HTR-8/SVneo (cell line): ENCODE measurements around the gene ELOB.
"Not testable (repeated sequence)": the region's sequence is repeated elsewhere in the genome, so short reads cannot be mapped to it uniquely, and the experiment has no call there.

Experiments
- DNase-seq: peaks from one replicate; pipeline ENCODE4 v3.0.0; 2011; ENCODE audit warnings: low spot score, mixed read lengths; ENCODE audit not compliant: insufficient read length
- FAIRE-seq: peaks from 2 replicates; lab custom pipeline; 2011; peaks lifted over from hg19 to GRCh38; lab: Jason Lieb, UNC

The ELOB gene

DNA sequence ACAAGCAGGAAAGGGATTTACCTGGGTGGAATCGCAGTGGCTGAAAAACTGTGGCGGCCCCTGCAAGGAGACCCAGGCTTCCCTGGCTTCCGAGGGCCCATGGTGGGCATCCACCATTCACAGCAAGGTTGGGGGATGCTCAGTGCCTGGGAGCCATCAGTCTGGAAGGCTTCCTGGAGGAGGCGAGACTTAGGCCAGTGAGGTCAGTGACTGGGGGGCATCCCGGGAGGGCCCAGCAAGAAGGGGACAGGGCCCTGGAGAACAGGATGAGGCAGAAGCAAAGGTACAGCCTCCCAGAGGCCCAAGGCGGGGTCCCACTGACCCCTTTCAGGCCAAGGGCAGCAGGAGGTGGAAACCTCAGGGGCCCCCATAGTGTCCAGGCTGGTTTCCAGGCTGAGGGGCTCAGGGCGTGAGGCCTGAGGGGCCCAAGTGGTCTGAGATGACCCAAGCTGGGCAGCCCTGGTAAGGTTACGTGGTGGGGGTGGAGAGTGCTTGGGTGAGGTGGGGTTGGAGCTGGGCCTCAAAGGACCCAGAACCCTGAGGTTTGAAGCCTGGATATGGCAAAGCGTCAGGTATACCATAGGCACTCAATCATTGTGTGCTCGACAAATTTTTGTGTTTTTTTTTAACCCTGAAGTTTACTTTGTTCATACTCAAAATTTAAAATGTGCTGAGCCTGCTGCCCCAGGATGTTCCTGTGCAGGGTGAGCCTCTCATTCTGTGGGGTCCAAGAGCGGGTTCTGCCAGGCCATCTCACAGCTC lies 40.4 kb downstream of the ELOB start:
- FAIRE-seq (no peak), DNase-seq (no peak)

DNA sequence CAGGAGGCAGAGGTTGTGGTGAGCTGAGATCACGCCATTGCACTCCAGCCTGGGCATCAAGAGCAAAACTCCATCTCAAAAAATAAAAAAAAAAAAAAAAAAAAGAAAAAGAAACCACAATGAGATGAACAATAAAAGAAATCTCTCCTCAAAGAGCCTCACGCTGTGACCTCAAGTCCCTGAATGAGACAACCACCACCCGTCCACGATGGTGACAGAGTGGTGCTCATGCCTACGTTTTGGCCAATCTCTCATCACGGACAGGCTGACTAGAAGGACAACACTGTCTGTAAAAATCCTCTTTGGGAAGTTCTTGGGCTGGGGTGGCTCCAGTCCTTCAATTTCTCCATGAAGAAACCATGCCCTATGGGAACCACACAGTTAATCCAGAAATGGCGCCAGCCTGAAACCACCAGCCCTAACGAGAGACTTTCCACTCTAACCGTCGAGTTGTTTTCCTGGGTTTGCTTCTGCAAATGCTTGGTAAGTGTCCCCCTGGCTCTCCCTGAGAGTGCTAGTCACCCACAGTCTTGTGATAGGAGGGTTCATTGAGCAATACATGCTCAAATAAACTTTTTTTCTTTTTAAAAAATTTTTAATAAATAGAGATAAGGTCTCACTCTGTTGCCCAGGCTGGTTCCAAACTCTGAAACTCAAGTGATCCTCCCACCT lies 42.1 kb downstream of the ELOB start:
- DNase-seq (no peak), FAIRE-seq (no peak)

DNA sequence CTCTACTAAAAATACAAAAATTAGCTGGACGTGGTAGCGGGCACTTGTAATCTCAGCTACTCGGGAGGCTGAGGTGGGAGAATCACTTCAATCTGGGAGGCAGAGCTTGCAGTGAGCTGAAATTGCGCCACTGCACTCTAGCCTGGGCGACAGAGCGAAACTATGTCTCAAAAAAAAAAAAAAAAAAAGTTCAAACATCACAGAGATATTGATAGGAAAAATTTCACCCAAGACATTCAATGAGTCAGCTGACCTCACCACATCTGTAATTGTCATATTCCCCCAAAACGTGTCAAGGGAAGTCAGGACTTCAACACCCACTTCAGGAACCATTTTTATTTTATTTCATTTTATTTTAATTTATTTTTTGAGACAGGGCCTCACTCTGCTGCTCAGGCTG lies 49.0 kb downstream of the ELOB start:
- FAIRE-seq, result no peak

GRCh38 chr16:2726923-2727322 lies 50.2 kb downstream of the ELOB start:
- FAIRE-seq (no peak), DNase-seq (no peak)

More for the DNA sequence above, 49.0 kb downstream of the ELOB start:
- no peak for DNase-seq

GRCh38 chr16:2724816-2725348 lies 52.2 kb downstream of the ELOB start:
- DNase-seq, result no peak
- FAIRE-seq, result no peak

DNA sequence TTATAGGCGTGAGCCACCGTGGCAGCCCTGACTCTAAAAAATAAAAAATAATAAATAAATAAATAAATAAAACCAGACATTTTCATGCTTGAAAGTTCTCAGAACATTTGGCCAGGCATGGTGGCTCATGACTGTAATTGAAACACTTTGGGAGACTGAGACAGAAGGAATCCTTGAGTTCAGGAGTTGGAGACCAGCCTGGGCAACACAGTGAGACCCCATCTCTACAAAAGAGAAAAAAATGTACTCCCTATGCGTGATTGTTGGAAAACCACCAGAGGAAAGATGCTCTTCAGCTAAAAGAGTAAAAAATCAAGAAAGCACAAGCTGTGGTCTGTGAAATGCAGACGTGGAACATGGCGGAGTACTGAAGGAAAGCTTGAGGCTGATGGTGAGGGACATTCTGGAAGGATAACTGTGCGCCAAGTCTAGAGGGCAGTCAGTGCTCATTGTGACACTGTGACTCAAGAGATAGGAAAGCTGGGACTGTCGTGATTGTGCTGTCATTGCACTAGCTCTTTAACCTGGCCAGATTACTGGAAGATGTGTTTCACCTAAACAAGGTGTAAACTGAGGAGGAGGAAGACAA lies 52.9 kb downstream of the ELOB start:
- DNase-seq (no peak), FAIRE-seq (no peak)

GRCh38 chr16:2721634-2722173 lies 55.4 kb downstream of the ELOB start:
- DNase-seq, result not testable (repeated sequence)

More at GRCh38 chr16:2721634-2722173, 55.4 kb downstream of the ELOB start:
- not testable (repeated sequence) for FAIRE-seq
